Measurements from ENCODE around the gene LAMB3.

DNA sequence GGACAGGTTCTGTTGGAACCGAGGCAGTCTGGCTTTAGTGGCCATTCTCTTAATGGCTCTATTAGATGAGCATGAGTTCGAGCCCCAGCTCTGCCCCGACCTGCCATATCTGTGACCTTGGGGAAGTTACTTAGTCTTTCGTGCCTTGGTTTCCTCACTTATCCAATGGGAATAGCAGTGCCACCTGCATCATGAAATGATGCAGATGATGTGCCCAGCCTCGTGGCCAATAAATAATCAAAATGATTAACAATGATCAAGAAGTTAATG is 38.1 kb downstream of the LAMB3 start:
- TF ChIP-seq POLR2A (IDR thresholded peaks at IDR 0.05), result no peak
- TF ChIP-seq, protein P1, sequence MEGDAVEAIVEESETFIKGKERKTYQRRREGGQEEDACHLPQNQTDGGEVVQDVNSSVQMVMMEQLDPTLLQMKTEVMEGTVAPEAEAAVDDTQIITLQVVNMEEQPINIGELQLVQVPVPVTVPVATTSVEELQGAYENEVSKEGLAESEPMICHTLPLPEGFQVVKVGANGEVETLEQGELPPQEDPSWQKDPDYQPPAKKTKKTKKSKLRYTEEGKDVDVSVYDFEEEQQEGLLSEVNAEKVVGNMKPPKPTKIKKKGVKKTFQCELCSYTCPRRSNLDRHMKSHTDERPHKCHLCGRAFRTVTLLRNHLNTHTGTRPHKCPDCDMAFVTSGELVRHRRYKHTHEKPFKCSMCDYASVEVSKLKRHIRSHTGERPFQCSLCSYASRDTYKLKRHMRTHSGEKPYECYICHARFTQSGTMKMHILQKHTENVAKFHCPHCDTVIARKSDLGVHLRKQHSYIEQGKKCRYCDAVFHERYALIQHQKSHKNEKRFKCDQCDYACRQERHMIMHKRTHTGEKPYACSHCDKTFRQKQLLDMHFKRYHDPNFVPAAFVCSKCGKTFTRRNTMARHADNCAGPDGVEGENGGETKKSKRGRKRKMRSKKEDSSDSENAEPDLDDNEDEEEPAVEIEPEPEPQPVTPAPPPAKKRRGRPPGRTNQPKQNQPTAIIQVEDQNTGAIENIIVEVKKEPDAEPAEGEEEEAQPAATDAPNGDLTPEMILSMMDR (IDR thresholded peaks at IDR 0.05), result no peak
